GM19455 (cell line): ENCODE results near the gene ZBTB43.

Experiments
- ATAC-seq: cut with Tn5 transposase; IDR thresholded peaks from one replicate; pipeline ENCODE4 v1.9.1; 2021; ENCODE audit not compliant: unreplicated experiment

Gene ZBTB43

DNA sequence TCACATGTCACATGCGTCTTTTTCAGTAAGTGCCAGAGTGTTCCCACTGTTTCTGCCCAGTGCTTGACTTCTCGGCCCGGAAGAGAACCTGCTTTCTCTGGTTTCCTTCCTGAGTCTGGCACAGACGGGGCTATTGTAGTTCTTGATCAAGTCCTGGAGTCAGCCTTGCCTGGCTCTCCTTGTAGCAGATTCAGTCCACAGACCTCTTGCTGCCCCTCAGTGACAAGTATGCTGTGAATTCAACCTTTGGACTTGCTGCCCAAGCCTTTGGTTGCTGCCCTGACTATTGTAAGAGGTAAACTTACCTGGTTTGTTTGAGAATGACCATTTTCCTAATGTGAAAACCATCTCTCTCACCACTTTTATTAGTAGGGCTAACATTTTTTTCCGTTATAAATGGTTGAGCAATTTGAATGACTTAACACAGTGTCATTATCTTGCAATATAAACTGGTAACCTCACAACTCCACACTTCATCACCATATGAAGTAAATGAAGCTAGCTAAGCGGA lies 80.3 kb downstream of the ZBTB43 start:
- ATAC-seq = no peak

DNA sequence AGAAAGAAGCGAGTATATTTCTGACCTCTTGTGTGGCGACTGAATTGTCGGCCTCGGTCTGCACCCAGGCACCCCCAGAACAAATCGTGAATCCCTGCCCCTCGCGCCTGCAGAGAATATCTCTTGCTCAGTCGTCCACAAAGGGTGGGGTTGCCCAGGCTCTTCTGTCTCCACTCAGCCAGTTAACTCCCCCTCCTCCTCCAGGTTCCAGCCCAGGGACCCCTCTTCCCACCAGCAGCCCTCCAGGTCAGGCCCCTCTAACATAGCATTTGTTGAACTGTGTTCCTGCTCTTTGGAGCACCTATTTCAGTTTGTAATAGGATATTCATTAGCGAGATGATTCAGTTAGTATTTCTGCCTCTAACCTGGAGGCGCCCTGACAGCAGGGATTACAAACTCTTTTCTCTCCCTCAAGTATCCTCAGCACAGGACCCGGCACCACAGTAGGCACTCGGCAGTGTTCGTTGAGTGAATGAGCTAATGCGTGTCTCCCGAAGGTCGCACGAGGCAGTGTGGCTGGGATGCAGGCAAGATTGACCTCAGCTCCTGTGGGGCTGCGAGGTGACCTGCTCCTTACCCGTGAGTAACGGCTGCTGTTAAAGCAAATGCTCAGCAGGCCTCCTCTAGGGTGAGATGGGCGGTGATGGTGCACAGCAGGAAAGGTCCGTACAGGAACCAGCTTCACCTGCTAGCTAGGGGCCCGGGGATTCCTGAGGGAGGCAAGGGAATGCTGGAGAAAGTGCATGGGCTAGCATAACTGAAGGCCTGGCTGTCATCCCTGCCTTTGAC lies 81.4 kb downstream of the ZBTB43 start:
- ATAC-seq = no peak

DNA sequence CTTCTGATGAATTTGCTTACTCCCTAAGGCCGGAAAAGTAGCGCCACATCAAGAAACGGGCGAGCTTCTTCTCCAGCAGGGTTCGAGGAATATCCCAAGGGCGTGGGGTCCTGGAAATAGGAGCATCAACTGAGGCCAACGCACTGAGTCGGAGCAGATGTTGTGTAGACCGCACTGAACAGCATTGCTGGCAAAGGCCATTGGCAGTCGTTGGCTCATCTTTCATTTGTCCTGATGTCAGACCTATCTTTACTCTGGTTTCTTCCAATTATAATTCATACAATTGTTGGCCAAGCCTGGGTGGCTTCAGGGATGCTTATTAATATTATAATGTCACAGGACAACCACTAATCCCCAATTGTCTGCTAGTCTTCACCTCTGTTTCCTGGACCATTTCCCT lies 82.1 kb downstream of the ZBTB43 start:
- no peak for ATAC-seq
